Stimulated activated CD8-positive, alpha-beta memory T cell treated with anti-CD3 and anti-CD28 coated beads, Interleukin-7, amount 100 ng/mL, for 1 hour (primary cell): Measurements from ENCODE around the gene ZNF764.
"Not testable (repeated sequence)": the region's sequence is repeated elsewhere in the genome, so short reads cannot be mapped to it uniquely, and the experiment has no call there.

Source experiments
- DNase-seq, 2 donors: peaks; one replicate each; pipeline ENCODE4 v3.0.0-alpha.2; 2020; ENCODE audit warnings: low read depth in 2 of 2

The ZNF764 gene

GRCh38 chr16:30557957-30558788, at the start of gene ZNF764:
Gene ZNF764, minus strand, starts transcription at chr16:30558374. Its CDS starts 192 bp downstream, at chr16:30558182.
- DNase-seq: peak; percentile 89

DNA sequence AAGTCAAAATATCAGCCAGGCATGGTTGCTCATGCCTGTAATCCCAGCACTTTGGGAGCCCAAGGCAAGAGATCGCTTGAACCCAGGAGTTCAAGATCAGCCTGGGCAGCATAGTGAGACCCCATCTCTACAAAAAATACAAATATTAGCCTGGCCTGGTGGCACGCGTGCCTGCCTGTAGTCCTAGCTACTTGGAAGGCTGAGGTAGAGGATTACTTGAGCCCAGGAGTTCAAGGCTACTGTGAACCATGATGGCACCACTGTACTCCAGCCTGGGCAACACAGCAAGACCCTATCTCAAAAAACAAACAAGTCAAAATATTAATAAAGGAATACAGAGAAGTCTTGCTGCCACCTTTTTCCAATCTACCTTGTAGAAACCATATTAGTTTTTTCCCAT, 47.8 kb upstream of the ZNF764 start:
- DNase-seq: no peak

- DNase-seq: no peak
Observed at GRCh38 chr16:30605158-30605557, 47.0 kb upstream of the ZNF764 start.

GRCh38 chr16:30604316-30604947, 46.3 kb upstream of the ZNF764 start:
- DNase-seq: no peak

DNA sequence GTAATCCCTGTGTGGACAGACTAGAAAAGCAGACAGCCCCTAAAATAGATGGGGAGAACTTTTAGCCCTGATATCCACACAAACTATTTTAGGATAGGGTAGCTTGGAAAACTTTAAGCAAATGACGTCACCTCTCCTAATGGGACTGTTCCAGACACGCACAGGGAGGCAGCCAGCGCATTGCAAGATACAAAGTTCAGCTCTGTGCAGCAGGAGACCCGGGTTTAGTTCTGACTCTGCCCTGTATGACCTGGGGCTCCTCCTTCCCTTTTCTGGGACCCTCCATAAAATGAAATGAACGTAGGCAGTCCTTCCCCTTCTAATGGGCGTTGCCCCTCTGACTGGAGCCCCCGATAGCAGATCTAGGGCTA, 45.8 kb upstream of the ZNF764 start:
- DNase-seq: no peak

DNA sequence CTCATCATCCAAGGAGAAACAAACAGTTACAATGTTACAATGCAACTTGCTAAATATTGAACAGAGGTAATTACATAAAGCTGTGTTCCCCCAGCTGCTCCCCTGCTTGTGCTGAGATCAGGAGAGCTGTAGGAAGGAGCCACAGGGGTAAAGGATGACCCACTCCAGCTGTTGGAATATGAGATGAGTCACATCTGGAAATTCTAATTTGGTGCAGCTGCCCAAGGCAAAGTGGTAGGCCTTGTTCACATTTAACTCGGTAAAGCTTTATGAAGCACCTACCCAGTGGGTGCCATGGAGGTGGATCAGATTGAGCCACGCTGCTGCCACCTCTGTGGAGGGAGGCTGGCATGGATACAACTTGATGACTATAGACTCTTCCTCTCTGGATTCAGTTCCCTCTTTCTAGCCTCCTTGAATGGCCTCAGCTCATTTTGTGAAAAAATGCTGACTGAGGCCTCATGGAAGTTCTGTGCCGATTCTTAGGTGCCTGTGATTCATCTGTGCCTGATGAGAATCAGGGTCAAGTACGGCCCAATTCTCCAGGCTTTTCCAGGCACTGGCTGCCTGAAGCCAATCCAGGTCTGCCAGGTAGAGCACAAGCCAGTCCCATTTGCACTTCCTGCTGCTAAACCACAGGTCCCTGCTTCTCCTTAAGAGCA, 44.6 kb upstream of the ZNF764 start:
- no peak for DNase-seq

- no peak for DNase-seq
Observed at GRCh38 chr16:30601966-30602365, 43.8 kb upstream of the ZNF764 start.

GRCh38 chr16:30600929-30601328, 42.8 kb upstream of the ZNF764 start:
- DNase-seq: no peak

- no peak for DNase-seq
Observed at GRCh38 chr16:30600215-30600614, 42.0 kb upstream of the ZNF764 start.

DNA sequence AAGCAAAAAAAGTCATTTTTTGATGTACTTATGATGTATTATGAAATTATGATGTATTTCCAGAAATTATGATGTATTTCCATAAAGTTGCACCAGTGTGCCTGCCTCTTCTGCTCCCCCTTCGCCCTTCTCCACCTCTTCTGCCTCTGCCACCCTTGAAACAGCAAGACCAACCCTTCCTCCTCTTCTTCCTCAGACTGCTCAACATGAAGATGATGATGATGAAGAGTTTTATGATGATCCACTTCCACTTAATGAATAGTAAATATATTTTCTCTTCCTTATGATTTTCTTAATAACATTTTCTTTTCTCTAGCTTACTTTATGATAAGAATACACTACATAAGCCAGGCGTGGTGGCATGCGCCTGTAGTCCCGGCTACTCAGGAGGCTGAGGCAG, 34.7 kb upstream of the ZNF764 start:
- no peak for DNase-seq

DNA sequence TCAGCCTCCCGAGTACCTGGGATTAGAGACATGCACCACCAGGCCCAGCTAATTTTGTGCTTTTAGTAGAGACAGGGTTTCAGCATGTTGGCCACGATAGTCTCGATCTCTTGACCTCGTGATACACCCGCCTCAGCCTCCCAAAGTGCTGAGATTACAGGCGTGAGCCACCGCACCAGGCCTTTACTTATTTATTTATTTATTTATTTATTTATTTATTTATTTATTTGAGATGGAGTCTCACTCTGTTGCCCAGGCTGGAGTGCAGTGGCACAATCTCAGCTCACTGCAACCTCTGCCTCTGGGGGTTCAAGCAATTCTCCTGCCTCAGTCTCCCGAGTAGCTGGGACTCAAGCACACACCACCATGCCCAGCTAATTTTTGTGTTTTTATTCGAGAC, 32.7 kb upstream of the ZNF764 start:
- DNase-seq: not testable (repeated sequence)

GRCh38 chr16:30589582-30589981, 31.4 kb upstream of the ZNF764 start:
- not testable (repeated sequence) for DNase-seq

GRCh38 chr16:30588651-30589050, 30.5 kb upstream of the ZNF764 start:
- DNase-seq: no peak

GRCh38 chr16:30585400-30586191, 27.4 kb upstream of the ZNF764 start, which contains the start of gene ZNF785:
Gene ZNF785, minus strand, starts transcription at chr16:30585697. Its CDS starts 86 bp downstream, at chr16:30585611.
- DNase-seq: peak; percentile 76 to 79

- no peak for DNase-seq
Observed at GRCh38 chr16:30585022-30585399, 26.8 kb upstream of the ZNF764 start.

GRCh38 chr16:30582611-30583340, 24.6 kb upstream of the ZNF764 start:
- no peak for DNase-seq

DNA sequence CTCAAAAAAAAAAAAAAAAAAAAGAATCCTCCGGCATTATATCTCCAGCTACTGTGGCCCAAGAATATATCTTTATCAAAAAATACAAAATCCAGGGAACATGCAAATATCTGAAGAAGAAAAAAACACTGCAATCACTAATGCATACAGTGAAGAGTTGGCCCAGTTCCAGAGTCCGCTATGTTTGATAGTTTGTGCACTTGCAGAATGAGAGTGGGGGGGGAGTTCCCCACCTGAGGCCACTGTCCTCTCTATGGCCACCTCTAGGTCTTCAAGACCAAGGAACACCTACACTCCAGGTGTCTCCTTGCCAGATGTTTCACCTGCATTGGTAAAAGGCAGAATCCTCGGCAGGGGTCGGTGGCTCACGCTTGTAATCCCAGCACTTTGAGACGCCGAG, 23.3 kb upstream of the ZNF764 start:
- no peak for DNase-seq

DNA sequence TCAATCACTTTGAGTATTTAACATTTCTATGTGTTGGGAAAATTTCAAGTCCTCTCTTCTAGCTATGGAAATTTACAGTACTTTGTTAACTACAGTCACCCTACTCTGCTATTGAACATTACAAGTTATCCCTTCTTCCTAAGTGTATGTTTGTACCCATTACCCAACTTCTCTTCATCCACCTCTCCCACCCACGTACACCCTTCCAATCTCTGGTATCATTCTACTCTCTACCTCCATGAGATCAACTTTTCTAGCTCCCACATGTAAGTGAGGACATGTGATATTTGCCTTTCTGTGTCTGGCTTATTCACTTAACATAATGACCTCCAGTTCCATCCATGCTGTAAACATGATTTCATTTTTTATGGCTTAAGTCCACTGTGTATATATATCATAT, 16.5 kb upstream of the ZNF764 start:
- DNase-seq: no peak

- peak; percentile 78 to 83 for DNase-seq
Observed at GRCh38 chr16:30571445-30572322, 13.5 kb upstream of the ZNF764 start, which contains the start of gene ZNF688. Gene ZNF688, minus strand, starts transcription at chr16:30571714. Its CDS starts 85 bp downstream, at chr16:30571629.
